ENCODE measurements around the gene ZNF485. TPM values are rescaled to one million over a fixed set of nuclear protein-coding genes. Genes with fewer than 3 reads are reported as not detected.
A peak's percentile ranks its signal among the peaks of the same experiment; 100 is the strongest.

The ZNF485 gene
- total RNA-seq (1 to 10 TPM; 1.9 to 5.0 TPM), polyA plus RNA-seq (ENCODE audit: insufficient read length in 6 of 6) (1 to 10 TPM; 4.4 to 5.3 (median 4.9) TPM)
- long read RNA-seq, donor 1, partial matches to known transcripts = 0 of 5 reads
- long read RNA-seq, donor 1, other reads (novel, unspliced or antisense) = 0 of 5 reads
- long read RNA-seq, donor 2, partial matches to known transcripts = 0 of 2 reads
- long read RNA-seq, donor 2, other reads (novel, unspliced or antisense) = 0 of 2 reads
- long read RNA-seq, donor 3, partial matches to known transcripts = 0 of 1 reads
- long read RNA-seq, donor 3, other reads (novel, unspliced or antisense) = 0 of 1 reads
- long read RNA-seq, donor 4 = 0 reads
- long read RNA-seq, donor 5 = 0 reads
- long read RNA-seq, donor 6, partial matches to known transcripts = 0 of 2 reads
- long read RNA-seq, donor 6, other reads (novel, unspliced or antisense) = 0 of 2 reads
- long read RNA-seq, donor 7, partial matches to known transcripts = 0 of 1 reads
- long read RNA-seq, donor 7, other reads (novel, unspliced or antisense) = 0 of 1 reads
- long read RNA-seq, donor 8 = 0 reads
- long read RNA-seq, donor 9 = 0 reads
- long read RNA-seq, donor 10, partial matches to known transcripts = 0 of 5 reads
- long read RNA-seq, donor 10, other reads (novel, unspliced or antisense) = 3 of 5 reads
- long read RNA-seq, donor 11, partial matches to known transcripts = 0 of 2 reads
- long read RNA-seq, donor 11, other reads (novel, unspliced or antisense) = 0 of 2 reads
- long read RNA-seq, donor 12 = 0 reads

DNA sequence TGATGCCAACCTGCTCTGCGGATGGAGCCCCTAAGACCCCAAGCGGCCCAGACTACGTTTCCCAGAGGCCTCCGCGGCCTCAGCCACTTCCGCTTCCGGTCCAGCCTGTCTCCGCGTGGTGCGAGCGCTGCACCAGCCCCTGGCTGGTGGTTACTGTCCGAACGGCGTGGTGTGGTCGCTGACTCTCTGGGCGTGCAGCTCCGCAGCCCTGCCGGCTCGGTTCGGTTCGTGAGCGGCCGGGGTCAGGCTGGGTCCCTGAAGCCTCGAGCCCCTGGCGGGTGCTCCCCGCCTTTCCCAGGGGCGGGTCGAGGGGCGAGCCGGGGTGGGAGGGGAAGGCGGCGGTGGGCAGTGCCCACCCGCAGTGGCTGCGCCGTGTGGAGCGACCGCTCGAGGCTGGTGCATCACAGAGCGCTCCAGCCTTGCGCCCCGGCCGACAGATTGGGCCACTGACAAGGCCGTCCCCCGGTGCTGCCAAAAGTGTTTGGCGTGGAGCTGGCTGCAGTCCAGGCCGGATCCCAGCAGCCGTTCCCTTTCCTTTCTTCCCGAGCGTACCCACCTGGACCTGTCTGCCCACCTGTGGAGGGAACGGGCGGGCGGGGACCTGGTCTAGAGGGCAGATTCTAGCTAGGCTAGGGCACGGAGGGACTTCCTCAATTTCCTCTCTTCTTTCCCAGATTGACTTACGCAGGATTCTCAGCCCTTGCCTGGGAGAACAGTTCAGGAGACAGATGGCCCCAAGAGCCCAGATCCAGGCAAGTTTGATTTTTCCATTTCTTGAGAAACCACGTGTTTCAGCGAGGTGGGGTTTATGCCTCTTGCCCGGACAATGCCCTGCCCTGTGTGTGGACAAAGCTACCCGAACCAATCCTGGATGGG lies at the start of gene ZNF485:
TSS of gene ZNF485 (plus strand) at position 116 of the 876 bp plus-strand sequence. CDS start at position 729, 613 bp downstream.
- TF ChIP-seq, protein P1, sequence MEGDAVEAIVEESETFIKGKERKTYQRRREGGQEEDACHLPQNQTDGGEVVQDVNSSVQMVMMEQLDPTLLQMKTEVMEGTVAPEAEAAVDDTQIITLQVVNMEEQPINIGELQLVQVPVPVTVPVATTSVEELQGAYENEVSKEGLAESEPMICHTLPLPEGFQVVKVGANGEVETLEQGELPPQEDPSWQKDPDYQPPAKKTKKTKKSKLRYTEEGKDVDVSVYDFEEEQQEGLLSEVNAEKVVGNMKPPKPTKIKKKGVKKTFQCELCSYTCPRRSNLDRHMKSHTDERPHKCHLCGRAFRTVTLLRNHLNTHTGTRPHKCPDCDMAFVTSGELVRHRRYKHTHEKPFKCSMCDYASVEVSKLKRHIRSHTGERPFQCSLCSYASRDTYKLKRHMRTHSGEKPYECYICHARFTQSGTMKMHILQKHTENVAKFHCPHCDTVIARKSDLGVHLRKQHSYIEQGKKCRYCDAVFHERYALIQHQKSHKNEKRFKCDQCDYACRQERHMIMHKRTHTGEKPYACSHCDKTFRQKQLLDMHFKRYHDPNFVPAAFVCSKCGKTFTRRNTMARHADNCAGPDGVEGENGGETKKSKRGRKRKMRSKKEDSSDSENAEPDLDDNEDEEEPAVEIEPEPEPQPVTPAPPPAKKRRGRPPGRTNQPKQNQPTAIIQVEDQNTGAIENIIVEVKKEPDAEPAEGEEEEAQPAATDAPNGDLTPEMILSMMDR (IDR thresholded peaks at IDR 0.05) = no peak
- Histone ChIP-seq H3K27me3 (no peaks in the 10 kb centered on the region), H3K36me3 (peaks cover 0 to 21% of the 10 kb centered on the region in 2 donors), H3K4me1 (peaks cover 0 to 14% of the 10 kb centered on the region in 2 donors), H3K4me3 (peak within 1 kb of the TSS; percentile 63 to 93), H3K27ac (peak within 1 kb of the TSS; percentile 49 to 63), H3K9me3 (no peaks in the 10 kb centered on the region)
- DNase-seq = peak; percentile 52 to 91 (median 74)
- ATAC-seq = peak; percentile 98
- intact Hi-C loops (cut with DNase I) = no loop called here

DNA sequence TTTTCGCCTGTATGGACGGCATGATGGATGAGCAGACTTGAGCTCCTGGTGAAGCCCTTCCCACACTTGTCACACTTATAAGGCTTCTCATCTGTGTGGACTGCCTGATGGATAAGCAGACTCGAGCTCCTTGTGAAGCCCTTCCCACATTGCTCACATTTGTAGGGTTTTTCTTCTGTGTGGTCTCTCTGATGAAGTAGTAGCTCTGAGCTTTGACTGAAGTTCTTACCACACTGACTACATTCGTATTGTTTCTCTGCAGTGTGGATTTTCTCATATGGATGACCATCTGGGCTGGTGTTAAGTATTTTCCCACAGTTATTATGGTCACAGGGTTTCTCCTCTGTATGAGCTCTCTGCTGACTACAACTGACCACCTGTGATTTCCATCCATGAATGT lies 49.0 kb upstream of the ZNF485 start:
- Histone ChIP-seq H3K36me3 (peaks cover 0 to 58% of the 10 kb centered on the region in 2 donors), H3K27me3 (no peaks in the 10 kb centered on the region), H3K27ac (no peak overlapping the region), H3K9me3 (peaks cover 0 to 79% of the 10 kb centered on the region in 2 donors), H3K4me3 (no peak overlapping the region), H3K4me1 (no peaks in the 10 kb centered on the region)
- TF ChIP-seq, protein P1 (IDR thresholded peaks at IDR 0.05) = no peak
- intact Hi-C loops (cut with DNase I) = no loop called here
- no peak for DNase-seq
- no peak for ATAC-seq

DNA sequence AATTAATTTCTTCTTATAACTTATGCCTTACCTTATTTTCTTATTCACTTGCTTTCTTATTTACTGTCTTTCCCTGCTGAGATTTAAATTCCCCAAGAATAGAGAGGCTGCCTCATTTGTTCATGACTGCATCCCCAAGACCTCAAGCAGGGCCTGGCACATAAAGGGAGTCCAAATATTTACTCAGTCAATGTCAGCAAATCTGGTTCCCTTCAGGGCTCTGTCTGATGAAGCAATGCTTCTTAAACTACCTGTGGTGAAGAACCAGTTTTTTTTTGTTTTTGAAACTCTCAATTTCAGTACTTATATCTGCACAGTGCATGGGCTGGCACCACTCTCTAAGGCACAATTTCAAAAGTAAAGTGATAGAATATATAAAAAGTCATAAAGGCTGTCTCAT lies 36.6 kb upstream of the ZNF485 start:
- Histone ChIP-seq H3K27ac (no peak overlapping the region), H3K36me3 (peaks cover 0 to 17% of the 10 kb centered on the region in 2 donors), H3K27me3 (peaks cover 0 to 14% of the 10 kb centered on the region in 2 donors), H3K4me3 (no peak overlapping the region), H3K9me3 (peaks cover 0 to 8% of the 10 kb centered on the region in 2 donors), H3K4me1 (peaks cover 0 to 8% of the 10 kb centered on the region in 2 donors)
- intact Hi-C loops (cut with DNase I) = no loop called here
- TF ChIP-seq, protein P1 (IDR thresholded peaks at IDR 0.05) = no peak
- ATAC-seq (no peak), DNase-seq (peak in 1 of 4 donors; percentile 7)

DNA sequence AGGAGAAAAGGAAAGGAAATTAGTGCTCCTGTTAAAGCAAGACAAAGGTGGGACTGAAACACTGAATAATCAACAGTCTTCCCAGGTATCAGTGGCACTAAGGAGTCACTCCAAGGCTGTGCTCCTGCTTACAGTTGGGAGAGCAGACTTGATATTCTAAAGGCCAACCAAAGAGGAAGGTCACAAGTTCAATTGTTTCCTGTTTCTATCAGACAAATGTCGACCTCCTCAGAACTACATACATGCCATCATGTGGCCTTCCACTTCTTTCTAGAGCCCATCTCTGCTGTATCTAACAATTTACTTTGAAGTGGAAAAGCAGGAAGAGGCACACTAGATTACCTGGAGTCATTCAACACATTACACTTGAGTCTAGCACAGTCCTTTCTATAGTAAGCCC lies 35.3 kb upstream of the ZNF485 start:
- TF ChIP-seq, protein P1 (IDR thresholded peaks at IDR 0.05) = no peak
- intact Hi-C loops (cut with DNase I) = no loop called here

More for the DNA sequence above, 35.3 kb upstream of the ZNF485 start:
- Histone ChIP-seq H3K36me3 (peaks cover 0 to 17% of the 10 kb centered on the region in 2 donors), H3K4me1 (peaks cover 0 to 15% of the 10 kb centered on the region in 2 donors), H3K4me3 (no peak overlapping the region), H3K27ac (no peak overlapping the region), H3K27me3 (peaks cover 0 to 15% of the 10 kb centered on the region in 2 donors), H3K9me3 (peaks cover 0 to 5% of the 10 kb centered on the region in 2 donors)
- DNase-seq = no peak
- ATAC-seq = no peak

Data from left lung (tissue), 14 donors.